ENCODE results near the gene GPBP1.
A peak's percentile ranks its signal among the peaks of the same experiment; 100 is the strongest.
"Not testable (repeated sequence)": the region's sequence is repeated elsewhere in the genome, so short reads cannot be mapped to it uniquely, and the experiment has no call there.

Gene GPBP1

GRCh38 chr5:57173319-57174127, at the start of gene GPBP1:
Gene GPBP1, plus strand, starts transcription at chr5:57174059. Its CDS starts 40,072 bp downstream, at chr5:57214131.
- no peaks in the 10 kb centered on the region for H3K9me3 Mint-ChIP-seq
- H3K4me3 Mint-ChIP-seq = peak within 1 kb of the TSS; percentile 94
- H3K27me3 Mint-ChIP-seq = no peaks in the 10 kb centered on the region
- H3K4me1 Mint-ChIP-seq = peaks cover 35% of the 10 kb centered on the region
- peak within 1 kb of the TSS; percentile 98 for H3K27ac Mint-ChIP-seq
- H3K36me3 Mint-ChIP-seq = peaks cover 21% of the 10 kb centered on the region

GRCh38 chr5:57128325-57128724, 45.5 kb upstream of the GPBP1 start:
- Mint-ChIP-seq H3K4me1 (no peaks in the 10 kb centered on the region), H3K4me3 (no peak overlapping the region), H3K36me3 (no peaks in the 10 kb centered on the region), H3K9me3 (no peaks in the 10 kb centered on the region), H3K27me3 (no peaks in the 10 kb centered on the region), H3K27ac (no peak overlapping the region)

GRCh38 chr5:57133574-57133973, 40.3 kb upstream of the GPBP1 start:
- no peaks in the 10 kb centered on the region for H3K9me3 Mint-ChIP-seq
- no peaks in the 10 kb centered on the region for H3K4me1 Mint-ChIP-seq
- no peak overlapping the region for H3K4me3 Mint-ChIP-seq
- no peaks in the 10 kb centered on the region for H3K36me3 Mint-ChIP-seq
- H3K27me3 Mint-ChIP-seq = no peaks in the 10 kb centered on the region
- H3K27ac Mint-ChIP-seq = no peak overlapping the region

DNA sequence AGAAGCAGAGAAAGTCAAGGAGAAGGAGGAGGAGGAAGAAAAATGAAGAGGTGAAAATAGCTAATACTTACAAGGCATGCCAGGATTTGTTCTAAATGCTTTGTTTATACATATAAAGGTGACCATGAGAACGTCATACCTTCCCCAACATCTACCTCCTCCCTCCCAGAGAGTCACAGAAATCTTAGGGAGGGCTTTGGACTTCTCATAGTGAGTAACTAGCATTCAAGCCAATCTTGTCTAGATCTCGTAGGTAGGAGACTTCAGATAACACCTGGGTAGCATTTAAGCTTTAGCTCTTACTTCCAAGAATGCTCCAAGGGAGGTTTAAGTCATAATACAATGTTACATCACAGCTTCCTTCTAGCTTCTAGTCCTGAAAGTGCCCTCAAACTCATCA, 36.5 kb upstream of the GPBP1 start:
- no peaks in the 10 kb centered on the region for H3K27me3 Mint-ChIP-seq
- H3K4me1 Mint-ChIP-seq = no peaks in the 10 kb centered on the region
- no peaks in the 10 kb centered on the region for H3K9me3 Mint-ChIP-seq
- no peak overlapping the region for H3K4me3 Mint-ChIP-seq
- H3K36me3 Mint-ChIP-seq = no peaks in the 10 kb centered on the region
- no peak overlapping the region for H3K27ac Mint-ChIP-seq

- no peaks in the 10 kb centered on the region for H3K4me1 Mint-ChIP-seq
- peaks cover 4% of the 10 kb centered on the region for H3K9me3 Mint-ChIP-seq
- no peak overlapping the region for H3K4me3 Mint-ChIP-seq
- H3K27ac Mint-ChIP-seq = no peak overlapping the region
- H3K27me3 Mint-ChIP-seq = no peaks in the 10 kb centered on the region
- peaks cover 2% of the 10 kb centered on the region for H3K36me3 Mint-ChIP-seq
These were observed 21.5 kb upstream of the GPBP1 start for GRCh38 chr5:57152316-57152715.

- peaks cover 9% of the 10 kb centered on the region for H3K36me3 Mint-ChIP-seq
- no peaks in the 10 kb centered on the region for H3K27me3 Mint-ChIP-seq
- H3K27ac Mint-ChIP-seq = no peak overlapping the region
- H3K4me1 Mint-ChIP-seq = no peaks in the 10 kb centered on the region
- H3K4me3 Mint-ChIP-seq = no peak overlapping the region
- peaks cover 11% of the 10 kb centered on the region for H3K9me3 Mint-ChIP-seq
These were observed 18.8 kb upstream of the GPBP1 start for GRCh38 chr5:57155033-57155432.

GRCh38 chr5:57157131-57157530, 16.7 kb upstream of the GPBP1 start:
- H3K27ac Mint-ChIP-seq = no peak overlapping the region
- no peak overlapping the region for H3K4me3 Mint-ChIP-seq
- H3K4me1 Mint-ChIP-seq = no peaks in the 10 kb centered on the region
- H3K9me3 Mint-ChIP-seq = peaks cover 11% of the 10 kb centered on the region
- H3K27me3 Mint-ChIP-seq = no peaks in the 10 kb centered on the region
- peaks cover 9% of the 10 kb centered on the region for H3K36me3 Mint-ChIP-seq

GRCh38 chr5:57157666-57158065, 16.2 kb upstream of the GPBP1 start:
- Mint-ChIP-seq H3K9me3 (peaks cover 11% of the 10 kb centered on the region), H3K27ac (no peak overlapping the region), H3K4me1 (no peaks in the 10 kb centered on the region), H3K36me3 (peaks cover 9% of the 10 kb centered on the region), H3K27me3 (no peaks in the 10 kb centered on the region), H3K4me3 (no peak overlapping the region)

GRCh38 chr5:57163553-57164006, 10.3 kb upstream of the GPBP1 start:
- no peak overlapping the region for H3K4me3 Mint-ChIP-seq
- no peaks in the 10 kb centered on the region for H3K9me3 Mint-ChIP-seq
- H3K4me1 Mint-ChIP-seq = no peaks in the 10 kb centered on the region
- no peaks in the 10 kb centered on the region for H3K36me3 Mint-ChIP-seq
- no peak overlapping the region for H3K27ac Mint-ChIP-seq
- no peaks in the 10 kb centered on the region for H3K27me3 Mint-ChIP-seq

DNA sequence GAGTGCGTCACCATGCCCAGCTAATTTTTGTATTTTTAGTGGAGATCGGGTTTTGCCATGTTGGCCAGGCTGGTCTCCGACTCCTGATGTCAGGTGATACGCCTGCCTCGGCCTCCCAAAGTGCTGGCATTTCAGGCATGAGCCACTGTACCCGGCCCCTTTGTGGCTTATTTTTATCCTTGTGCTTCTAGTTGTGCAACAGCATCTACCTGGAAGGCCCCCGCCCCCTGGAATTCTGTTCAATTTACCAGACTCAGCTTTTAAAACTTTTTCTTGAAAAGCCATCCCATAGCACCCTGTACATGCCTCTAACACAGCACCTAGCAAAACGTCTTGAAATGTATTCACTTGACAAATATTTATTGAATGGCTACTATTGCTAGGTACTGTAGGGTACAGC, 9.7 kb upstream of the GPBP1 start:
- no peaks in the 10 kb centered on the region for H3K4me1 Mint-ChIP-seq
- no peak overlapping the region for H3K27ac Mint-ChIP-seq
- no peaks in the 10 kb centered on the region for H3K27me3 Mint-ChIP-seq
- no peaks in the 10 kb centered on the region for H3K36me3 Mint-ChIP-seq
- no peak overlapping the region for H3K4me3 Mint-ChIP-seq
- no peaks in the 10 kb centered on the region for H3K9me3 Mint-ChIP-seq

- H3K27me3 Mint-ChIP-seq, H3K4me1 Mint-ChIP-seq, H3K27ac Mint-ChIP-seq, H3K4me3 Mint-ChIP-seq, H3K36me3 Mint-ChIP-seq, H3K9me3 Mint-ChIP-seq: not testable (repeated sequence)
These were observed 8.7 kb upstream of the GPBP1 start for GRCh38 chr5:57165171-57165570.

- Mint-ChIP-seq H3K4me3 (no peak overlapping the region), H3K36me3 (no peaks in the 10 kb centered on the region)
These were observed 7.6 kb upstream of the GPBP1 start for GRCh38 chr5:57166276-57166675.

DNA sequence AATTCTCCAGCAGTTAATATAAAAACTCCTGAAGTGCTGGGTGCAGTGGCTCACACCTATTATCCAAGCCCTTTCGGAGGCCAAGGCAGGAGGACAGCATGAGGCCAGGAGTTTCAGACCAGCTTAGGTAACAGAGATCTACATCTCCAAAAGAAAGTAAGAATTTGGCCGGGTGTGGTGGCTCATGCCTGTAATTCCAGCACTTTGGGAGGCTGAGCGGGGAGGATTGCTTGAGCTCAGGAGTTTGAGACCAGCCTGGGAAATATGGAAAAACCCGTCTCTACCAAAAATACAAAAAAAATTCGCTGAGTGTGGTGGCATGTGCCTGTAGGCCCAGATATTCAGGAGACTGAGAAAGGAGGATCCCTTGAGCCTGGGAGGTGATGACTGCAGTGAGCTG, 6.7 kb upstream of the GPBP1 start:
- no peaks in the 10 kb centered on the region for H3K36me3 Mint-ChIP-seq
- no peak overlapping the region for H3K4me3 Mint-ChIP-seq
- H3K4me1 Mint-ChIP-seq = peaks cover 5% of the 10 kb centered on the region
- no peaks in the 10 kb centered on the region for H3K9me3 Mint-ChIP-seq
- no peaks in the 10 kb centered on the region for H3K27me3 Mint-ChIP-seq
- no peak overlapping the region for H3K27ac Mint-ChIP-seq

More at GRCh38 chr5:57166276-57166675, 7.6 kb upstream of the GPBP1 start:
- Mint-ChIP-seq H3K27ac (no peak overlapping the region), H3K4me1 (no peaks in the 10 kb centered on the region), H3K27me3 (no peaks in the 10 kb centered on the region), H3K9me3 (no peaks in the 10 kb centered on the region)

- not testable (repeated sequence) for H3K4me1 Mint-ChIP-seq, H3K36me3 Mint-ChIP-seq, H3K27ac Mint-ChIP-seq, H3K27me3 Mint-ChIP-seq, H3K4me3 Mint-ChIP-seq, H3K9me3 Mint-ChIP-seq
These were observed 3.7 kb upstream of the GPBP1 start for GRCh38 chr5:57170116-57170515.

DNA sequence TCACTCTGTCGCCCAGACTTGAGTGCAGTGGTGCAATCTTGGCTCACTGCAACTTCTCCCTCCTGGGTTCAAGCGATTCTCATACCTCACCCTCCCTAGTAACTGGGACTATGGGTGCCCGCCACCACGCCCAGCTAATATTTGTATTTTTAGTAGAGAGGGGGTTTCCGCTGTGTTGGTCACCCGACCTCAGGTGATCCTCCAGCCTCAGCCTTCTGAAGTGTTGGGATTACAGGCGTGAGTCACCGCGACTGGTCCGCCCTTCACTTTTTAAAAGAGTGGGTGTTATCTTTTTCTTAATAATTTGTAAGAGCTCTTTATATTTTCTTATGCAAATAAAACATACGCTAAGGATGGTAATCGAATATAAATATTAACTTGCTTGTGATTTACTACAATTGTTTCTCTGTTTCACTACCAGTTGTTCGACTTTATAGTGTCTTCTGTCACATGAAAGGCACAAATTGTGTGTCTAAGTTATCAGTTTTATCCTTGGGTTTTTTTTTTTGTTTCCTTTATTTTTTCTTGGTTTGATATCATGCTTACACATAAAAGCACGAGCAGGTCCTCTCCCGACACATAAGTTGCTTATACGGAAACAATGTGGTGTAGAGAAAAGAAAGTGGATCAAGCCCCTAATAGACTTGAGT, 1.9 kb upstream of the GPBP1 start:
- Mint-ChIP-seq H3K9me3 (no peaks in the 10 kb centered on the region), H3K27me3 (no peaks in the 10 kb centered on the region), H3K36me3 (peaks cover 13% of the 10 kb centered on the region), H3K4me1 (peaks cover 23% of the 10 kb centered on the region), H3K4me3 (peak overlapping the region; percentile 94), H3K27ac (peak overlapping the region; percentile 98)

DNA sequence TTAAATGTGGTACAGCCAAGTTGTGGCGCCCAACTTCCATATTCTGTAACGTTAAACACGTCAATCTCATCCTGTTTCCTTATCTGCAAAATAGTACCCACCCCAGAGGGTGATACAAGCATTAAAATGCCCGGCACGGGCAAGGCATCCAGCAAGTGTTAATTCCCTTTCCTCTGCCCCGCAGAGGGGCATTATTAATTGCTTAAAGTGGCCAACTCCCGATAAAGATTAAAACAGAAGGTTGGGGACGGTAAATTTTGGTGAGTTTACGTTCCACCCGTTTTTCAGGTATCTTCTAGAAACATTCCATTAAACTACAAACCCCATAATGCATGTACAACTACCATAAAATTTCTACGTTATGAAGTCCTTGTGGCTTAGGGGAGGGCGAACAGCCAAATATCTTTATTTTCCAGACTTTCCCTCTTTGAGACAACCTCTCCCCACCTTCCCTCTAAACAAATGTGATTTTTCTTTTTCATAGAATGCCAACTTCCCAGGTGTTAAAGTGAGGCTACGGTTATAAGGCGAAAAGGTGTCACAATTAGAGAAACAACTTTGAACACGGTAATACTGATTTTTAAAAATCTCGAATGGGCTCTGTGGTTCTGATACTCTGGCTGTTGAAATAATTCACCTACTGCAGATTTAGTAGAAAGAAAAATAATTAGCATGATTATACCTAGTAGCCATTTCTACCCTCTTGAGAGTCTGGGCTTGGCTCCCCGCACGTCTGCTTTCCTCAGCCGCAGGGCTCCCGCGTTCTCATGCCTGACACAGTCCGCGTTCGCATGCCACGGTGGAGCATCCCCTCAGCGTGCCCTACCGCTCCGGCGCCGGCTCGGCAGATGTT, 1.2 kb upstream of the GPBP1 start:
- H3K4me3 Mint-ChIP-seq = peak overlapping the region; percentile 94
- H3K27me3 Mint-ChIP-seq = no peaks in the 10 kb centered on the region
- peaks cover 17% of the 10 kb centered on the region for H3K36me3 Mint-ChIP-seq
- no peaks in the 10 kb centered on the region for H3K9me3 Mint-ChIP-seq
- H3K27ac Mint-ChIP-seq = peak overlapping the region; percentile 98
- H3K4me1 Mint-ChIP-seq = peaks cover 28% of the 10 kb centered on the region
